GM21619 (cell line): ENCODE measurements around the gene CAPN13.

Source experiments
- ATAC-seq: cut with Tn5 transposase; IDR thresholded peaks from one replicate; pipeline ENCODE4 v1.9.1; 2021; ENCODE audit not compliant: unreplicated experiment

Gene CAPN13, protein sequence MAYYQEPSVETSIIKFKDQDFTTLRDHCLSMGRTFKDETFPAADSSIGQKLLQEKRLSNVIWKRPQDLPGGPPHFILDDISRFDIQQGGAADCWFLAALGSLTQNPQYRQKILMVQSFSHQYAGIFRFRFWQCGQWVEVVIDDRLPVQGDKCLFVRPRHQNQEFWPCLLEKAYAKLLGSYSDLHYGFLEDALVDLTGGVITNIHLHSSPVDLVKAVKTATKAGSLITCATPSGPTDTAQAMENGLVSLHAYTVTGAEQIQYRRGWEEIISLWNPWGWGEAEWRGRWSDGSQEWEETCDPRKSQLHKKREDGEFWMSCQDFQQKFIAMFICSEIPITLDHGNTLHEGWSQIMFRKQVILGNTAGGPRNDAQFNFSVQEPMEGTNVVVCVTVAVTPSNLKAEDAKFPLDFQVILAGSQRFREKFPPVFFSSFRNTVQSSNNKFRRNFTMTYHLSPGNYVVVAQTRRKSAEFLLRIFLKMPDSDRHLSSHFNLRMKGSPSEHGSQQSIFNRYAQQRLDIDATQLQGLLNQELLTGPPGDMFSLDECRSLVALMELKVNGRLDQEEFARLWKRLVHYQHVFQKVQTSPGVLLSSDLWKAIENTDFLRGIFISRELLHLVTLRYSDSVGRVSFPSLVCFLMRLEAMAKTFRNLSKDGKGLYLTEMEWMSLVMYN

DNA sequence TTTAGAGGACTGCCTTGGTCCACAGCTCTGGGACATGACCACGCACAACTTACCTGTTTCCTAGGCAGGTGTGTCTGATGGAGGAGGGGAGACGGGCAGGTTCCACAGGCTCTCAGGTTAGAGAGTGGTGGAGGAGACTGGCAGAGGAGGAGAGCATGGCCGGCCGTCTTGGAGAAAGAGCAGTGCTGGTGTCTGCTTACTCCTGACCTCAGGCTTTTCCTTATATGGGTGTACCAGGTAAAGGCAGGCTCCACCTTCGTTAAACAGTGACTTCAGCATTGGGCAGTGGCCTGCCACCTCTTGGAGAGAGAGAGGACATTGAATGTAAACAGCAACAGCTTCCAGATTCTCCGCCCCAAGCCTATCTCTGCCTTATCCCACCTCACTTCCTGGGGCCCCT, at the start of gene CAPN13:
CAPN13 (minus strand) TSS at position 198 of the 400 bp plus-strand sequence. CDS start 20,121 bp downstream, outside the sequence.
- ATAC-seq = no peak

DNA sequence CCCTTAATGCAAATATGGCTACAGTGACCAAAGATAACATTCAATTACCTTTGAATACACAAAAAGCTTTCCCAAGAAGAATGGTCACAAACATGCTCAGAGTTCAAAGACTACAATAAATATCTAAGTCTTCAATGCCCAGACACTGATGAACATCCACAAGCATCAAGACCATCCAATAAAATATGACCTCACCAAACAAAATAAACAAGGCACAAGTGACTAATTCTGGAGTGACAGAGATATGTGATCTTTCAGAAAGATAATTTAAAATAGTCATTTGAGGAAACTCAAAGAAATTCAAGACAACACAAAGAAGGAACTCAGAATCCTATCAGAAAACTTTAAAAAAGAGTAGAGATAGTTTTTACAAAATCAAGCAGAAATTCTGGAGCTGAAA, 40.6 kb upstream of the CAPN13 start:
- ATAC-seq = no peak

DNA sequence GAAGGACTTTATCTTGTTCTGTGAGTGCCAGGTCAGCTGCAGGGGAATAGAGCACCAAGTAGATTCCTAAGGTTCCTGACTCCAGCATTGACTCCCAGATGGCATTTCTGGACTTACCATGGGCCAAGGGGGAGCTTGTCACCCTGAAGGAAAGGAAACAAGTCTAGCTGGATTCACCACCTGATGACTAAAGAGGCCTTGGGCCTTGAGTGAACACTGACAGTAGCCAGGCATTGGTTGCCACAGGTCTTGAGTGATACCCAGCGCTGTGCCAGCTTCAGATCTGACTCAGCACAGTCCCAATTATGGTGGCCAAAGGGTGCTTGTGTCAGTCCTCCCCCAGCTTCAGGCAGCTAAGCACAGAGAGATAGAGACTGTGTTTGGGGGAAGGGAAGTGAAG, 40.1 kb upstream of the CAPN13 start:
- no peak for ATAC-seq

DNA sequence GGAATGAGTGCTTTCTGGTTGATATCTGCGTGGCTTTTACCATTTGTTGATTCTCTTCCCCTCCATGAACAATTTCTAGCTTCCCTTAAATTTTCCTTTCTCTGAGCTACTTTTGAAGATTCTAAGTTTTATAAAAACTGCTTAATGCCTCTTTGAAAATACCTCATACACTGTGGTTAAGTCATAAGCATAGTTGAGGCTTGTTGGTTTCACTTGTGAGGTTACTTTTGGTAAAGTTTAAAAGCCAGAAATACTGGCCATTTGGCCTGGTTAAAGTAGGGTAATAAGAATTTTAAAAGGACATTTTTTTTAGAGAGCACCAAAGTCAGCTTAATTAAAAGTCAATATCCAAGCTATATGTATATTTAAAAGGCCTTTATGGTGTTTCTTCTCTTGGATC, 21.3 kb upstream of the CAPN13 start:
- no peak for ATAC-seq

DNA sequence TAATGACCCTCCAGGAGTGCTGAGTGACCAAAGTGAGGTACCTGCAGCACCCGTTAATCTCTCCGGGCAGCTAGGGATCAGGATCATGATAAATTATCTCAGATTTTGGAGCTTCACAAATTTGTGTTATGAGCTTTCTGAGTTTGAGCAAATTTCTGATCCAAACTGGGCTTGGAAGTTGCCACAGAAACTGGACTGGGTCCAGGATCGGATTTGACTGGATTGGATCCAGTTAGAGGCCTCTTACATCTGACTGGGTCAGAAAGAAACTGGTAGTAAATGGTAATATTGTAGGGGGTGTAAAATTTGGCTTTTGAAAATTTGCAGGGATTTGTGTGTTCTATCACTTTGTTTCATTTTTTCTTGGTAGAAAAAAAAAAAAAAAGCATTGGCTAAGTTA, 19.7 kb upstream of the CAPN13 start:
- no peak for ATAC-seq

DNA sequence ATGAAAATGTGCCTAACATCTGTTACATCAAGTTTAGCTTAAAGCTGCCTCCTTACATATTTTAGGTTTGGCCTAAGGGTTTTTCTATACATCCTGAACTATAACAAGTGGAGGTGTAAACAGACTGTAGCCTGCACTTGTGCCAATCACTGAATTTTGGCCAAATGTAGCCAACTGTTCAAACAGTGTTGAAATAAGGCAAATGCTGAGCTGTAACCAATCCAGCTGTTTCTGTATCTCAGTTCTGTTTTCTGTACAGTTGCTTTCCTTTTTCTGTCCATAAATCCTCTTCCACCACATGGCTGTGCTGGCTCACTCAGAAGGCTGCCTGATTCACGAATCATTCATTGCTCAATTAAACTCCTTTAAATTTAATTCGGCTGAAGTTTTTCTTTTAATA, 19.2 kb upstream of the CAPN13 start:
- no peak for ATAC-seq

DNA sequence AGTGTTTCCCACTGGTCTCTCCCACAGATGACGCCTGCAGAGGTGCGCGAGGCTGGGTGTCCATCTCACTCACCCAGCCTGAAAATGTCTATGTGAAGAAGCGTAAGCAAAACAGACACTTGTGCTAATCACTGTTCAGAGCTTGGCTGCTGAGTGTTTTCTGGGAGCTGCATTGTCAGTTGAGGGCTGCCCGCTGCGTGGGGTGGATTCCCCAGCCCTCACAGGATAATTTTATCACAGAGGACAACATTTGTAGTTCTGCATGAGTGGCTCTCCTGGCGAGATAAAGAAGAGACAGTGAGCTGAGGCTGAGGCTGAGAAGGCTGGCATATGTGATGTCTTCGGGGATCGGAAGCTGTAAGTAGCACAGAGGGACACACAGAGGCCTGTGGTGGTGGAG, 16.2 kb upstream of the CAPN13 start:
- no peak for ATAC-seq

DNA sequence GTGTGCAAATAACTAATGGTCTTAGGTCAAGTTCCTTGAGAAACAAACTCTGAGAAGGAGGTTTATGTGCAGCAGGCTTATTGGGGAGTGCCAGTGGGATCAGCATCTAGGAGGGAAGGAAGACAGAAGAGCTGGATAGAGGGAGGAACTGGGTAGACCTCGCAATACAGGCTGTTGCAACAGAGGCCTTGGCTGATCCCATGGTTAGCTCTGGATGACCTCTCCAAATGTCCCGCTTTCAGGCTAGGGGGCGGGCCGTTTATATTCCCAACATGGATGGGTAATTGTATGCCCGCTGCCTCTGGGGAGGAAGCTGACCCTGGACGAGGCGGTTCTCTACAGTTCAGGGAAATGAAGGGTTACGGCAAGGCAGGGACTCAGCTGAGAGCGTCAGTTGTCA, 14.7 kb upstream of the CAPN13 start:
- ATAC-seq = no peak

DNA sequence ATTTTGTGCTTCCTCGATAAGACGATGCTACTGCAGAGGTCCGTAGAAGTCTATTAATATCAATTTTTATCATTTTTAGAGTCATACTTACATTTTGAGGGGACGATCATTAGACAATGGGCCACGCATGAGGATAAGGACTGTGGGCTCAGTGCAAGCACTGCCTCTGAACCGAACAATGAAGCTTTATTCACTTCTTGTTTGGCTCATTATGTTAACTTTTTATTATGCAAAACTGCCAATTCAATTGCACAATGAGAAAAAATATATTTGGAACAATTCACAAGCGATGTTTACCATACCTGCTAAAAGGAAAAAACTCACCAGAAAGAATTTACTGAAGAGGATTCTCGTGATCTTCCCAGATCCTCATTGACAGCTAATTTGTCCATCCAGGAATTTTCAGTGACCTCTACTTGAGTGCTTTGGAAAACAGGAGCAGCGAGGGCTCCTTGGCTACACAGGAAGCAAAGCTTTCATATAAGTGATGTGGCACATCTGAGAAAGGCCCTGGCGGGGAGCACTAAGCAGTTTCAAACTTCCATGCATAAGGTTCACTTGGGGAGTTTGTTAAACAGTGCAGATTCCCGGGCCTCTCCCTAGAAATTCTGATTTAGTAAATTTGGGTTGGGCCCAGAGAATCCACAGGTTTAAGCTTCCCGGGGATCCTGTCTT, 13.3 kb upstream of the CAPN13 start:
- ATAC-seq = no peak

DNA sequence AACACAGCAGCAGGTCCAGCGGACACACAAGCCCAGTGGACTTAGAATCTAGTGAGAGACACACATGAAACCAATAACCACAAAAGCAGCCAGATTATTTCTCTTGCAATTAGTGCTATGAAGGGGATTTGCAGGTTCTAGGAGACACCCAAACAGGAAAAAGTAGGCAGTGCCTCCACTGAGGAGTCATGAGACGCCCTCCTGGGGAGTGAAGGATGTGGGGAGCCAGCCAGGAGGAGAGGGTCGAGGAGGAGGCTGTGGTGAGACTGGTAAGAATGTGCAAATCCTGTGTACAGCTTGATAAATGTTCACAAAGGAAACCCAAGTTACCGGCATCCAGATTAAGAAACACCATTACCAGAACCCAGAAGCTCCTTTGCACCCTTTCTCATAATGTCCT, 2.7 kb upstream of the CAPN13 start:
- ATAC-seq = no peak

DNA sequence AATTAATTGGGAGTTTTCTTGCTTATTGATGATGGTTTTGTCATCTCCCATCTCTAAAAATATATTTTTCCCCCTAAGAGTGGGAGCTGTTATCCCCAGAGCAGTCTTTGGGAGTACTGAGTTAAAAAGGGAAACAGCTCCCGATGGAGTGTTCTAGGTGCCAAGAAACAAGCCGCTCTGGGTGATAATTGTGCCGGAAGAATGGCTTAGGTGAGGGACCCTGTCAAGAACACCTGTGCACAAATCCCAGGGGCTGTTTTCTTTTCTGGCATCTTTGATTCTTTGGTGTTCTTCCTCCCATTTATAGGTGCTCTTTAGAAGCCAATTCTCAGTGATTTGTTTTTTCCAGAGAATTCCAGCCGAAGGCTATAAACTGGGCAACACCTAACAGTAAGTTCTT, 1.4 kb upstream of the CAPN13 start:
- no peak for ATAC-seq

DNA sequence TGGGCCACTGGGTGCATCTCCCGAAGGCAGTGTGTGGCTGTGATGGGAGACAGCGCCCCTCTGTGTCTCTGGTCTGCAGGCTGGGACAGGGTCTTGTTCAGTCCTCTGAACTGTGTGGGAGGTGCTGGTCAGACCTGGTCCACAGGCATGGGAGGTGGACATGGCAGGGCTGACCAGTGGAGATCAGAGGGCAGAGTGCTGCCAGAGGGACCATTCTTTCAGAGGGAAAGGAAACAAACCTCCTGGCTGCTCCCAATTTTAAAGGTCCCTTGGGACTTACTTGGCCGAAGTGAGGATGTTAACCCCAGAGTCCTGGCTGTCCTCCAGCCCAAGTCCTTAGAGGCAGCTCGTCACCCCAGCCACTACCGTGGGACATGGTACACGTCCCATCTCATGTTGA, 4.0 kb downstream of the CAPN13 start:
- no peak for ATAC-seq

DNA sequence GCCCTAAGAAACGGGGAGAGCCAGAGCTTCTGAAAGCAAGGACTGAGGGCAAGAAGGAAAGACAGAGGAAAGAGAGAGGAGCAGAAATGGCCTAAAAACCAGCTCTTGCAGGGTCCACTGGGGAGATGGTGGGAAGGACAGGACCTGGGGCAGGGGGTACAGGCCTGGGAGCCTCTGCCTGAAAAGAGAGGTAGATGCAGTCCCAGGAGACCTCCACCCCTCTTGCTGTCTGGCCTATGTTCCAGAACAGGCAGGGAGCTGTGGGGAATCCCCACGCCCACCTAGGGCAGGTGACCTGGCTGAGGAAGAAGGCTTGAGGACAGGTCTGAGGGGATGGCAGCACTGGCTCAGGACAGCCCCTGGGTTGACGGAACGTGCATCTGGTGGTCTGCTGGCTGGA, 4.6 kb downstream of the CAPN13 start:
- no peak for ATAC-seq

DNA sequence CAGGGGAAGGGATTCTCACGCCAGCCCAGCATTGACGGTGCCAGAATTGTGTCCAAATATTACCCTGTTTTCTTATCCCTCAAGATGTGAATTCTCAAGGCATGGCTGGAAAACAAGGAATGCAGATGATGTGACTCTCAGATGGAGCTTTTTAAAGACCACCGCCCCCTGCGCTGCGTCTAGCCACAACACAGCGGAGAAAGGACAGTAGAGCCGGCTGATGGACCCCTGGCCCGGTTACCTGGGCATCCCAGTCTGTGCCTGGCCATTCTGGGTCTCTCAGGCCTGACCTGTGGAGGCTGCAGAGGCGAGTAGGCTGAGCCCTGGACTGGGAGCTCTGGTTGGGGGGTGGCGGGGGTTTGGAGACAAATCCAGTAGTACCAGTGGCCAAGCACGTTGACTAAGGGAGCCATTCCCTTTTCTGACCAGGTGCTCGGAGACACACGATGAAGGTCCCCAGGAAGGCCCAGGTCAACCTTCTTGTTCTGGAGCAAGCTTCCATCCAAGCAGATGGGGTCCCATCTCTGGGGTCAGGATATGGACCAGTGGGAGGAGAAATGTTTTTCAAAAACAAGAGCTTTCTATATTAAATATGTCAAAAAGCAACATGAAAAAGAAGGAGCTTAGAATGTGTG, 5.3 kb downstream of the CAPN13 start:
- no peak for ATAC-seq

DNA sequence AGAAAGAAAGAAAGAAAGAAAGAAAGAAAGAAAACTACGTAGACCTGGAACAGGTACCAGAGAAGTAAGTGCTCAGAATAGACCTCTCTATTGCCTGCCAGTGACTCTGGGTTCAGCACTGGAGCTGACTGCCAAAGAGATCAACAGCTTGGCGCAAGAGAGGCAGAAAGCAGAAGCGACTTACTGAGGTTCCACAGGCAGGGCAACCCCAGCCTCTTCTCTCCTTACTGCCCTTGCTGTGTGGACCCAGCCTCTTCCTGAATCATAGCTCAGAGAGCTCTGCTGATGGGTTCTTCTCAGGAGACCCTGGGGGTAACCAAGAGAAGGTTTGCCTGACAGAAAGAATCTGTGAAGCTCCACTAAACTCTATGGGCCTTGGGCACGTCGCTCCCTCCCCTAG, 7.1 kb downstream of the CAPN13 start:
- no peak for ATAC-seq

DNA sequence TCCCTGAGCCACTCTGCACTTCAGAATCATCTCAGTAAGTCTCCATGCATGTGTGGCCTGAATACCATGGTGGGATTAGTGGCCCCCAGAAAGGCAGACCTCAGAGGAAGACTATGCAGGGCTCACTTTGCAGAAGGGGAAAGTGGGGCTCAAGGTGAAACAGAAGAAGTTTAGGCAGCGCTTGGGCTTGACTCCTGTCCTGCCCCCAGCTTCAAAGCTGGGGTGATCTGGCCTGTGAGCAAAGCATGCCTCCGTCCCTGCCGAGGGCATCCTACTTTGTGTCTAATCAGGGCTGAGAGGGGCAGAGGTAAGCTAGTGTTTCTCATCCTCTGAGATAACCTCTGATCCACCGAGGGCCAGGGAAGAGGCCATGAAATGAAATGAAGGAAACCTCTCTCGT, 7.9 kb downstream of the CAPN13 start:
- ATAC-seq = no peak

DNA sequence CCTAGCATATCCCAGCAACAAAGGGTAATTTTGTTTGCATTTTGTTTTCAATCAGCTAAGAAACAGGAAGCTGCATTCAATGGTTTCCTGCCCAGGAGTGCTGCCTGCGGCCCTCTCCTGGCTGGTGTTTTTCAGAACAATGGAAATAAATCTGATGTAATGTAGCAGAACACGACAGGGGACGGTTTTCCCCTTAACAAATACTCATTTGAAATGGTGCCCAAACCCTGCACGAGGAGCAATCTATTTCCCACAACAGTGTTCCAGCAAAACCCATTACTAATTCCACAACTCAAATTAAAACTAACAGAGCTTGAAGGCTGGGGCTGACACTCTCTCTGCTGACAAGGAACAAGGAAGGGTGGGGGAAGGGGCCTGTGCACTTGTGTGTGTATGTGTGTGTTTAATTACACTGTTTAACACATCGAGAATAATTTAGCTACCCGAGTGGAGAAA, 8.7 kb downstream of the CAPN13 start:
- ATAC-seq = no peak

DNA sequence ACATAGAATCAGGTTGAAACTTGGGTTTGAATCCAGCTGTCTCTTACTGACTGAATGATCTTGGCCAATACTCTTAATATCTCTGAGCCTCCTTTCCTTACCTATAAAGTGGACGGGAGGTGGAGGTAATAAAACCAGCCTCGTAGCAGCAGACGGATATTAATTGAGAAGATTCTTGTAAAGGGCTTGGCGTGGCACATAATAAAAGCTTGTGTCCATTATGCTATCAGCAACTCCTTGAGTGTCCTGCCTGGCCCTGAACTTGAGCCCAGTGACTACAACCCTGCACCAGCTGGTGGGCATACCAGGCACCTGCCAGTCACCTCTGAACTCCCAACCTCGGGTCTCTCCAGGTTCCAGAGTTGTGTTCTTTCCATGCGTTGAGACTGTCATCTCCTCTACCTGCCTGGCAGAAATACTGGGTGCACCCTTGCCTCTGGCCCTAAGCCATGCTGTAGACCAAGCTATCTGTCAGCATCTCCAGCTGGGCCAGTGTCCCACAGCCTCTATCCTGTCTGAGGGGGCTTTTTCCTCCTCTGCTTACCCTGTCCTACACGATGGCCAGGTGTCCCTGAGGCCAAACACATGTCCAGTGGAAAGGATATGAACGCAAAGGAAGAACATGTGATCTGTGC, 9.7 kb downstream of the CAPN13 start:
- no peak for ATAC-seq

DNA sequence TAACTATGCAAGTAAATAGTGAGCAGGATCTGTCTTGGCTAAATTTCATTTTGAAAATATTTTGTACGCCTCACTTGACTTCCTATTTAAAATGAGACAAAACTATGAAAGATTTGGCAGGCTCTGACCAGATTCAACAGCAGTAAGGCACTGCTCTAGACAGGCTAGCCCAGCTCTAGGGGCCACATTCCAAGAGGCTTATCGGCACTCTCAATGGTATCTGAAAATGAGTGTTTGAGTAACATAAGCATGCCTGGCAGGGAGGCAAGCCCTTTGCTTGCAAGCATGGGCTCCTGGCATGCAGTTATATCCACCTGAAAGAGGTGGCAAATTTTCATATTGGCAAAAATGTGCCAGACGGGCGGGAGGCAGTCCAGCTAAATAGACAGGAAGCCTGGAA, 10.5 kb downstream of the CAPN13 start:
- no peak for ATAC-seq

DNA sequence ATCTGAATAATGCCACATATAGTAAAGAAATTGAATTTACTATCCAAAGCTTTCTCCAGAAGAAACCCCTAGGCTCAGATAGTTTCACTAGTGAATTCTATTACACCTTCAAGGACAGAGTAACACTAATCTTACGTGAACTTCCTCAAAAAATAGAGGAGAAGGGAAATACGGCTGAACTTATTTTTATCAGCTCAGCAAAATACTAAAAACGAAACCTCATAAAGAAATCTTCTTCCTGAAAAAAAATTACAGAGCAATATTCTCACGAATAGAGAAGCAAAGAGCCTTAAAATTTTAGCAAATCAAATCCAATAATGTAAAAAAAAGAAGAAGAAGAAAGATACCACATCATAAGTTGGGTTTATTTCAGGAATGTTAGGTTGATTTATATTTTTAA, 14.7 kb downstream of the CAPN13 start:
- ATAC-seq = no peak

DNA sequence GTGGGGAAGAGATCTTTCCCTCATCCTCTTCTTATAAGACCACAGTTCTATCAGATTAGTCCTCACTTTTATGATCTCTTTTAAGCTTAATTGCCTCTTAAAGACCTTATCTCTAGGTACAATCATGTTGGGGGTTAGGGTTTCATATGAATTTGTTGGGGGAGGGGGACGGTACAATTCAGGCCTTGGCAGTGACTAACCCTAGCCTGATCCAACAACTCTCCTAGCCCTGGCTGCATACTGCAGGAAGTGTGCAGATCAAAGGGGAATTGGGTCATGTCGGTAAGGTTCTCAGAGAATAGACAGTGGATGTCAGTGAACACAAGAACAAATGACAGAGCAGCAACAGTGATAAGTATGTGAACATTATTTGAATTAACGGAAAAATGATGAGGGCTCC, 16.4 kb downstream of the CAPN13 start:
- no peak for ATAC-seq
